ENCODE results near the gene YPEL1.

YPEL1 gene

GRCh38 chr22:21739828-21740377 lies 4.3 kb upstream of the YPEL1 start:
- H3K23ac ChIP-seq (ENCODE audit: low read length) = no peak overlapping the region
- no peak overlapping the region for H3K4ac ChIP-seq (ENCODE audit: low read depth, low read length)
- H2AK5ac ChIP-seq (ENCODE audit: low read length) = no peak overlapping the region
- H3K18ac ChIP-seq (ENCODE audit: low read length) = no peak overlapping the region
- H3K4me2 ChIP-seq (ENCODE audit: low read length) = no peak overlapping the region
- peaks cover 2% of the 10 kb centered on the region for H3K79me1 ChIP-seq (ENCODE audit: low read length)
- no peak overlapping the region for H3K14ac ChIP-seq (ENCODE audit: low read length)
- no peak overlapping the region for H2BK120ac ChIP-seq (ENCODE audit: insufficient read depth, low read length, poor library complexity)
- no peak overlapping the region for H2BK12ac ChIP-seq (ENCODE audit: low read length)
- H3K9ac ChIP-seq (ENCODE audit: low read length) = no peak overlapping the region
- no peak overlapping the region for H2BK5ac ChIP-seq (ENCODE audit: low read depth, low read length, poor library complexity)
- peaks cover 4 to 5% of the 10 kb centered on the region in 2 experiments for H3K4me1 ChIP-seq (ENCODE audit: control insufficient read depth in 1 of 2, insufficient read depth in 2 of 2, low read length in 2 of 2)
- no peak overlapping the region for H3K27ac ChIP-seq (ENCODE audit: low read depth, low read length)
- peaks cover 3% of the 10 kb centered on the region for H3K79me2 ChIP-seq (ENCODE audit: control insufficient read depth, insufficient read depth, low read length, poor library complexity)
- no peaks in the 10 kb centered on the region for H3K27me3 ChIP-seq (ENCODE audit: insufficient read depth, low read length)
- no peak overlapping the region for H3K4me3 ChIP-seq (ENCODE audit: low read depth, low read length)
- no peak overlapping the region for H2AFZ ChIP-seq (ENCODE audit: insufficient read depth, low read length, poor library complexity)
- no peaks in the 10 kb centered on the region for H3K36me3 ChIP-seq (ENCODE audit: control insufficient read depth in 1 of 2, insufficient read depth in 2 of 2, low read length in 2 of 2)
- WGBS (ENCODE audit: extremely low coverage, insufficient coverage, insufficient read length) = no CpG with 5 or more reads among the region's 5 CpGs
- H4K12ac ChIP-seq (ENCODE audit: low read depth, low read length) = no peak overlapping the region
- H4K91ac ChIP-seq (ENCODE audit: low read depth, low read length) = no peak overlapping the region
- peaks cover 4% of the 10 kb centered on the region for H3K9me3 ChIP-seq (ENCODE audit: insufficient read depth, low read depth, low read length)
- no peak overlapping the region for H4K8ac ChIP-seq (ENCODE audit: low read depth, low read length)
- DNase-seq = no peak

- no peak overlapping the region for H3K23ac ChIP-seq (ENCODE audit: low read length)
- H2AK5ac ChIP-seq (ENCODE audit: low read length) = no peak overlapping the region
- no peak overlapping the region for H4K12ac ChIP-seq (ENCODE audit: low read depth, low read length)
- H2BK5ac ChIP-seq (ENCODE audit: low read depth, low read length, poor library complexity) = no peak overlapping the region
- no peak overlapping the region for H3K14ac ChIP-seq (ENCODE audit: low read length)
- peaks cover 2% of the 10 kb centered on the region for H3K79me1 ChIP-seq (ENCODE audit: low read length)
- H3K4me2 ChIP-seq (ENCODE audit: low read length) = no peak overlapping the region
- peaks cover 3% of the 10 kb centered on the region for H3K79me2 ChIP-seq (ENCODE audit: control insufficient read depth, insufficient read depth, low read length, poor library complexity)
- DNase-seq = no peak
- H2BK120ac ChIP-seq (ENCODE audit: insufficient read depth, low read length, poor library complexity) = no peak overlapping the region
- H2AFZ ChIP-seq (ENCODE audit: insufficient read depth, low read length, poor library complexity) = no peak overlapping the region
- no peak overlapping the region for H3K4me3 ChIP-seq (ENCODE audit: low read depth, low read length)
- no peak overlapping the region for H3K27ac ChIP-seq (ENCODE audit: low read depth, low read length)
- H4K8ac ChIP-seq (ENCODE audit: low read depth, low read length) = no peak overlapping the region
- WGBS (ENCODE audit: extremely low coverage, insufficient coverage, insufficient read length) = no CpG with 5 or more reads among the region's 7 CpGs
- H3K9me3 ChIP-seq (ENCODE audit: insufficient read depth, low read depth, low read length) = peaks cover 4% of the 10 kb centered on the region
- H3K4me1 ChIP-seq (ENCODE audit: control insufficient read depth in 1 of 2, insufficient read depth in 2 of 2, low read length in 2 of 2) = peaks cover 4 to 5% of the 10 kb centered on the region in 2 experiments
- H3K18ac ChIP-seq (ENCODE audit: low read length) = no peak overlapping the region
- H3K9ac ChIP-seq (ENCODE audit: low read length) = no peak overlapping the region
- no peak overlapping the region for H4K91ac ChIP-seq (ENCODE audit: low read depth, low read length)
- H3K4ac ChIP-seq (ENCODE audit: low read depth, low read length) = no peak overlapping the region
- H2BK12ac ChIP-seq (ENCODE audit: low read length) = no peak overlapping the region
- H3K27me3 ChIP-seq (ENCODE audit: insufficient read depth, low read length) = no peaks in the 10 kb centered on the region
- H3K36me3 ChIP-seq (ENCODE audit: control insufficient read depth in 1 of 2, insufficient read depth in 2 of 2, low read length in 2 of 2) = no peaks in the 10 kb centered on the region
These were observed 3.4 kb upstream of the YPEL1 start for GRCh38 chr22:21738966-21739365.

GRCh38 chr22:21738081-21738480 lies 2.5 kb upstream of the YPEL1 start:
- H3K4ac ChIP-seq (ENCODE audit: low read depth, low read length) = no peak overlapping the region
- WGBS (ENCODE audit: extremely low coverage, insufficient coverage, insufficient read length) = no CpG with 5 or more reads among the region's 8 CpGs
- H2AK5ac ChIP-seq (ENCODE audit: low read length) = no peak overlapping the region
- H3K36me3 ChIP-seq (ENCODE audit: control insufficient read depth in 1 of 2, insufficient read depth in 2 of 2, low read length in 2 of 2) = no peaks in the 10 kb centered on the region
- H3K4me2 ChIP-seq (ENCODE audit: low read length) = no peak overlapping the region
- H3K79me1 ChIP-seq (ENCODE audit: low read length) = peaks cover 2% of the 10 kb centered on the region
- H3K9me3 ChIP-seq (ENCODE audit: insufficient read depth, low read depth, low read length) = peaks cover 4% of the 10 kb centered on the region
- no peak overlapping the region for H2AFZ ChIP-seq (ENCODE audit: insufficient read depth, low read length, poor library complexity)
- no peak overlapping the region for H3K9ac ChIP-seq (ENCODE audit: low read length)
- no peaks in the 10 kb centered on the region for H3K27me3 ChIP-seq (ENCODE audit: insufficient read depth, low read length)
- H4K12ac ChIP-seq (ENCODE audit: low read depth, low read length) = no peak overlapping the region
- no peak overlapping the region for H4K91ac ChIP-seq (ENCODE audit: low read depth, low read length)
- H3K14ac ChIP-seq (ENCODE audit: low read length) = no peak overlapping the region
- H2BK5ac ChIP-seq (ENCODE audit: low read depth, low read length, poor library complexity) = no peak overlapping the region
- H2BK12ac ChIP-seq (ENCODE audit: low read length) = no peak overlapping the region
- H3K18ac ChIP-seq (ENCODE audit: low read length) = no peak overlapping the region
- no peak overlapping the region for H3K23ac ChIP-seq (ENCODE audit: low read length)
- DNase-seq = no peak
- peaks cover 3% of the 10 kb centered on the region for H3K79me2 ChIP-seq (ENCODE audit: control insufficient read depth, insufficient read depth, low read length, poor library complexity)
- H3K4me1 ChIP-seq (ENCODE audit: control insufficient read depth in 1 of 2, insufficient read depth in 2 of 2, low read length in 2 of 2) = peaks cover 4 to 5% of the 10 kb centered on the region in 2 experiments
- H2BK120ac ChIP-seq (ENCODE audit: insufficient read depth, low read length, poor library complexity) = no peak overlapping the region
- no peak overlapping the region for H3K4me3 ChIP-seq (ENCODE audit: low read depth, low read length)
- no peak overlapping the region for H3K27ac ChIP-seq (ENCODE audit: low read depth, low read length)
- no peak overlapping the region for H4K8ac ChIP-seq (ENCODE audit: low read depth, low read length)

- Histone ChIP-seq H3K14ac (ENCODE audit: low read length) (no peak overlapping the region), H4K12ac (ENCODE audit: low read depth, low read length) (no peak overlapping the region), H3K4me3 (ENCODE audit: low read depth, low read length) (no peak overlapping the region), H2BK5ac (ENCODE audit: low read depth, low read length, poor library complexity) (no peak overlapping the region), H3K9me3 (ENCODE audit: insufficient read depth, low read depth, low read length) (peaks cover 4% of the 10 kb centered on the region), H3K18ac (ENCODE audit: low read length) (no peak overlapping the region), H3K4ac (ENCODE audit: low read depth, low read length) (no peak overlapping the region), H3K23ac (ENCODE audit: low read length) (no peak overlapping the region), H3K27ac (ENCODE audit: low read depth, low read length) (no peak overlapping the region), H3K79me2 (ENCODE audit: control insufficient read depth, insufficient read depth, low read length, poor library complexity) (peaks cover 3% of the 10 kb centered on the region), H3K4me1 (ENCODE audit: control insufficient read depth in 1 of 2, insufficient read depth in 2 of 2, low read length in 2 of 2) (peaks cover 4 to 5% of the 10 kb centered on the region in 2 experiments), H3K9ac (ENCODE audit: low read length) (no peak overlapping the region), H3K27me3 (ENCODE audit: insufficient read depth, low read length) (no peaks in the 10 kb centered on the region), H2BK120ac (ENCODE audit: insufficient read depth, low read length, poor library complexity) (no peak overlapping the region), H3K79me1 (ENCODE audit: low read length) (peaks cover 2% of the 10 kb centered on the region), H3K4me2 (ENCODE audit: low read length) (no peak overlapping the region), H4K8ac (ENCODE audit: low read depth, low read length) (no peak overlapping the region), H2BK12ac (ENCODE audit: low read length) (no peak overlapping the region), H2AK5ac (ENCODE audit: low read length) (no peak overlapping the region), H2AFZ (ENCODE audit: insufficient read depth, low read length, poor library complexity) (no peak overlapping the region), H4K91ac (ENCODE audit: low read depth, low read length) (no peak overlapping the region), H3K36me3 (ENCODE audit: control insufficient read depth in 1 of 2, insufficient read depth in 2 of 2, low read length in 2 of 2) (no peaks in the 10 kb centered on the region)
- no peak for DNase-seq
- no CpG with 5 or more reads among the region's 9 CpGs for WGBS (ENCODE audit: extremely low coverage, insufficient coverage, insufficient read length)
These were observed 1.4 kb upstream of the YPEL1 start for GRCh38 chr22:21736948-21737347.
